WTC11 (cell line): ENCODE results near the gene NAT16.

Source experiments
- ATF2 ChIP-seq: sonication (generic); formaldehyde crosslinking; IDR thresholded peaks from 2 replicates; pipeline ENCODE4 v1.8.1; 2022; ENCODE audit warnings: low read depth, missing genetic modification reagents, borderline replicate concordance
- CREB1 ChIP-seq: sonication (generic); formaldehyde crosslinking; IDR thresholded peaks from 2 replicates; pipeline ENCODE4 v1.8.0; 2023; ENCODE audit warnings: mild to moderate bottlenecking, missing genetic modification reagents
- CTCF ChIP-seq: fragments of 200-600 bp; IDR thresholded peaks from 2 replicates; pipeline ENCODE4 v1.8.0; 2022; ENCODE audit warnings: antibody characterized with exemption
- E2F4 ChIP-seq: sonication (generic); formaldehyde crosslinking; IDR thresholded peaks from 2 replicates; pipeline ENCODE4 v1.8.1; 2022; ENCODE audit warnings: low read depth, mild to moderate bottlenecking, moderate library complexity, missing genetic modification reagents, borderline replicate concordance
- MYBL2 ChIP-seq: sonication (generic); formaldehyde crosslinking; IDR thresholded peaks from 2 replicates; pipeline ENCODE4 v1.8.1; 2023; ENCODE audit warnings: mild to moderate bottlenecking, moderate library complexity, missing genetic modification reagents
- NFE2L1 ChIP-seq: sonication (generic); formaldehyde crosslinking; IDR thresholded peaks from 2 replicates; pipeline ENCODE4 v1.8.1; 2023; ENCODE audit warnings: missing genetic modification reagents
- NR3C1 ChIP-seq: sonication (generic); formaldehyde crosslinking; conservative IDR thresholded peaks from 2 replicates; pipeline ENCODE4 v1.8.1; 2023; ENCODE audit warnings: low read depth, mild to moderate bottlenecking, missing genetic modification reagents
- TP53 ChIP-seq: sonication (generic); formaldehyde crosslinking; IDR thresholded peaks from 2 replicates; pipeline ENCODE4 v1.8.1; 2023; ENCODE audit warnings: mild to moderate bottlenecking, missing genetic modification reagents
- ZBTB21 ChIP-seq: sonication (generic); formaldehyde crosslinking; IDR thresholded peaks from 2 replicates; pipeline ENCODE4 v1.8.1; 2023; ENCODE audit warnings: mild to moderate bottlenecking, missing genetic modification reagents, borderline replicate concordance
- ZBTB43 ChIP-seq: sonication (generic); formaldehyde crosslinking; IDR thresholded peaks from 2 replicates; pipeline ENCODE4 v1.8.1; 2023; ENCODE audit warnings: mild to moderate bottlenecking, missing genetic modification reagents
- ZNF121 ChIP-seq: sonication (generic); formaldehyde crosslinking; IDR thresholded peaks from 2 replicates; pipeline ENCODE4 v1.8.0; 2023; ENCODE audit warnings: missing genetic modification reagents
- ZNF532 ChIP-seq: fragments of 250-450 bp; sonication (Bioruptor Pico); IDR thresholded peaks from 2 replicates; pipeline ENCODE4 v1.9.0; 2021; ENCODE audit warnings: mild to moderate bottlenecking, borderline replicate concordance
- ZNF671 ChIP-seq: fragments of 250-450 bp; sonication (Bioruptor Pico); IDR thresholded peaks from 2 replicates; pipeline ENCODE4 v1.8.0; 2021; ENCODE audit warnings: mild to moderate bottlenecking

- no peak for TF ChIP-seq CTCF
- TF ChIP-seq NFE2L1: no peak
- TF ChIP-seq ZNF671 (CRISPR knock-in tag): no peak
- no peak for TF ChIP-seq NR3C1 (CRISPR knock-in tag)
- TF ChIP-seq MYBL2 (CRISPR knock-in tag): no peak
- TF ChIP-seq CREB1 (CRISPR knock-in tag): no peak
- no peak for TF ChIP-seq ZNF121
- TF ChIP-seq ZNF532: no peak
- TF ChIP-seq ZBTB43 (CRISPR knock-in tag): no peak
- TF ChIP-seq TP53: no peak
- TF ChIP-seq ATF2 (CRISPR knock-in tag): no peak
- TF ChIP-seq E2F4 (CRISPR knock-in tag): no peak
- no peak for TF ChIP-seq ZBTB21 (CRISPR knock-in tag)
These were observed 36.8 kb upstream of the NAT16 start for GRCh38 chr7:101216860-101217387.
